ENCODE measurements around the gene SIM1.

Gene SIM1

DNA sequence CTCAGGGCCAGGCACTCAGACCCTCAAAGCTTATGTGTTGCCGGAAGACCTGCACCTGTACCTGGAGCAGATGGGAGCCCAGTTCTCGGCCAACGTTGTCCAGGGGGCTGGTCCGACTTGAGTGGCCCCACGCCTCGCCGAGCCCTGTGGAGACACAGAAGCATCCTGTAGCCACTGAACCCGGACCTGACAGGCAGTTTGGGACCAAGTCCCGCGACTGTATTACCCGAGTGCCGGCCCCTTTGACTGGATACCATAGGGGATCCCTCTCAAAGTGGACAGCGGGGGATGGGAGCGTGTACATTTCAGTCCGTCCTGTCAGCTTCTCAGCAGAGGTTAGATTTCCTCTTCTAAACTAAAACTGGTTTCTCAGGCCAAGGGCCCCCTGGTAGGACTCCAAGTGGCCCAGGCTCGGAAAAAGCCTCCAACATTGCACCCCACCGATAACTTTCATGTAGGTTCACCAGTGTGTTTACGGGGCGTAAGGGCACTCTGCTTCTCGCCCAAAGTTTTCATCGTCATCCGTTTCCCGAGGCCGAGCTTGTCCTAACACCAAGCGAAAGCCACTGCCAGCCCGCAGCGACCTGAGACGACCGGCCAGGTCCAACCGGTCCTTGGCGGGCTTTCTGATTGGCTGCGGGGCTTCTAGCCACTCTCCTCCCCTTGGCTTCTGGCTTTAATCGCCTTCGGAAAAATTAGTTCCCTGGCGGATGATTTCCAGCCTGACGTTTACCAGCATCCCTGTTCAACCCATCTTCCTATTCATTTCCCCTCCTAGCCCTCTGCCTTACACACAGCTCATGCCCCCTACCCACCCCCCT, 10.8 kb downstream of the SIM1 start:
- Histone ChIP-seq H3K36me3 (ENCODE audit: low read depth) (no peaks in the 10 kb centered on the region), H3K4me3 (ENCODE audit: severe bottlenecking) (no peak overlapping the region), H3K9me3 (ENCODE audit: severe bottlenecking) (no peaks in the 10 kb centered on the region), H3K27me3 (ENCODE audit: insufficient read depth, poor library complexity, severe bottlenecking) (peaks cover 82% of the 10 kb centered on the region), H3K4me1 (ENCODE audit: insufficient read depth, poor library complexity, severe bottlenecking) (no peaks in the 10 kb centered on the region), H3K27ac (ENCODE audit: poor library complexity, severe bottlenecking) (no peak overlapping the region)
- DNase-seq (ENCODE audit: low spot score) (no peak), ATAC-seq (ENCODE audit: low read depth) (no peak; the same call in 2 of the 3 replicates)
- TF ChIP-seq, protein P1, sequence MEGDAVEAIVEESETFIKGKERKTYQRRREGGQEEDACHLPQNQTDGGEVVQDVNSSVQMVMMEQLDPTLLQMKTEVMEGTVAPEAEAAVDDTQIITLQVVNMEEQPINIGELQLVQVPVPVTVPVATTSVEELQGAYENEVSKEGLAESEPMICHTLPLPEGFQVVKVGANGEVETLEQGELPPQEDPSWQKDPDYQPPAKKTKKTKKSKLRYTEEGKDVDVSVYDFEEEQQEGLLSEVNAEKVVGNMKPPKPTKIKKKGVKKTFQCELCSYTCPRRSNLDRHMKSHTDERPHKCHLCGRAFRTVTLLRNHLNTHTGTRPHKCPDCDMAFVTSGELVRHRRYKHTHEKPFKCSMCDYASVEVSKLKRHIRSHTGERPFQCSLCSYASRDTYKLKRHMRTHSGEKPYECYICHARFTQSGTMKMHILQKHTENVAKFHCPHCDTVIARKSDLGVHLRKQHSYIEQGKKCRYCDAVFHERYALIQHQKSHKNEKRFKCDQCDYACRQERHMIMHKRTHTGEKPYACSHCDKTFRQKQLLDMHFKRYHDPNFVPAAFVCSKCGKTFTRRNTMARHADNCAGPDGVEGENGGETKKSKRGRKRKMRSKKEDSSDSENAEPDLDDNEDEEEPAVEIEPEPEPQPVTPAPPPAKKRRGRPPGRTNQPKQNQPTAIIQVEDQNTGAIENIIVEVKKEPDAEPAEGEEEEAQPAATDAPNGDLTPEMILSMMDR (IDR thresholded peaks at IDR 0.05; ENCODE audit: poor library complexity, severe bottlenecking) = no peak

DNA sequence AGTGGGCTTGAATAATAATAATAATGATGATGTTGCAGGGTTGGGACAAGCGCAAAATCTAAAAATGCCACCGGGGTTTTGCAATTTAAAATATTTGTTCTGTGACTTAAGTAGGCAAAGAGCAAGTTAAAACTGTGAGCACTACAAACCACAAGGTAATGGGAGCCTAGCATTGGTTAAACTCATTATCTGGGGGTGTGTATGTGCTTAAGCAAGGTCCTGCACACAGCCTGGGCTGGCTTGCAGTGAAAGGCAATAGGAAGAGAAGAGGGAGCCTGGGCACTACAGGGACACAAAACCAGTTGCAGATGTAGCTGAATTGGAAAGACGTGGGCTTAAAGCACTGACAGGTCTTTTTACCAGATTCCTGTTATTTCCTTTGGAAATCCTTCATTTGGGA, 11.7 kb downstream of the SIM1 start:
- Histone ChIP-seq H3K27me3 (ENCODE audit: insufficient read depth, poor library complexity, severe bottlenecking) (peaks cover 82% of the 10 kb centered on the region), H3K9me3 (ENCODE audit: severe bottlenecking) (no peaks in the 10 kb centered on the region), H3K36me3 (ENCODE audit: low read depth) (no peaks in the 10 kb centered on the region), H3K4me3 (ENCODE audit: severe bottlenecking) (no peak overlapping the region), H3K27ac (ENCODE audit: poor library complexity, severe bottlenecking) (no peak overlapping the region), H3K4me1 (ENCODE audit: insufficient read depth, poor library complexity, severe bottlenecking) (no peaks in the 10 kb centered on the region)
- ATAC-seq (ENCODE audit: low read depth) (no peak), DNase-seq (ENCODE audit: low spot score) (no peak)
- TF ChIP-seq, protein P1 (IDR thresholded peaks at IDR 0.05; ENCODE audit: poor library complexity, severe bottlenecking) = no peak

DNA sequence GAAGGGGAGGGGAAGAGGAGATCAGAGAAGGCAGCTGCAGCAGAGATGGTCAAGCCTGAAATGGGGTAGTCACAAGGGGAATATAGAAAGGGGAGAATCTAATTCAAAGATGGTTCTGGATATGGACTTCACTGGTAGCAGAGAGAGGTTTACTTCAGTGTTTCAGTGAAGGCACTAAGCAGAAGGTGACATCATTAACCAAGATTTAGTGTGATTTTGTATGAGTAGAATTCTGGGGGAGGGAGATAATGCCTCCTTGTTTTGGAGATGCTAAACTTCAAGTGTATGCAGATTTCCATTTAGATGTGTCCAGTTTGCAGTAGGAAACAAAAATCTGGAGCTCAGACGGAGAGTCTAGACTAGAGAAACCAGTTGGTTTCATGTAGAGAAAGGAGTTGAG, 13.1 kb downstream of the SIM1 start:
- Histone ChIP-seq H3K36me3 (ENCODE audit: low read depth) (no peaks in the 10 kb centered on the region), H3K4me1 (ENCODE audit: insufficient read depth, poor library complexity, severe bottlenecking) (no peaks in the 10 kb centered on the region), H3K27me3 (ENCODE audit: insufficient read depth, poor library complexity, severe bottlenecking) (peaks cover 82% of the 10 kb centered on the region), H3K27ac (ENCODE audit: poor library complexity, severe bottlenecking) (no peak overlapping the region), H3K9me3 (ENCODE audit: severe bottlenecking) (no peaks in the 10 kb centered on the region), H3K4me3 (ENCODE audit: severe bottlenecking) (no peak overlapping the region)
- ATAC-seq (ENCODE audit: low read depth) (no peak), DNase-seq (ENCODE audit: low spot score) (no peak)
- TF ChIP-seq, protein P1 (IDR thresholded peaks at IDR 0.05; ENCODE audit: poor library complexity, severe bottlenecking) = no peak

DNA sequence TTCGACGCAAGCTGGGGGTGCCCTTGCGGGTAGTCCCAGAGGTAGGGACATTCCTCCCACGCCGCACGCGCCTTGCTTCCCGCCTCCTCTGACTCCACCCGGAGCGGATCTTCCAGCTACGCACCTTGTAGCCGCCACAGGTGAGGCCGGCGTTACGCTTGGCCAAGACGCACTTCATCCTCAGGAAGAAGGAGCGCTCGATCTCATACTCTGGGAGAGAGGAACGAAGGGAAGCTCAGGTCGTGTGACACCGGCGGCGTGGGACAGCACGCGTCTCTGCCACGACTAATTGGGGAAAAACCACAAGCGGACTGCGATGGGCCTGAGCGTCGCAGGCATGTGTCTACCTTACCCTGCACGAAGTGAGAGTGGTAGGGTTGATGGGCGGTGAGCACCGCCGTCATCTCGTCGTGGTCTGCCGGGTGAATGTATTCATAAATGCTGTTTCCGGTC, 15.5 kb downstream of the SIM1 start:
- H3K36me3 ChIP-seq (ENCODE audit: low read depth) = no peaks in the 10 kb centered on the region
- no peak overlapping the region for H3K27ac ChIP-seq (ENCODE audit: poor library complexity, severe bottlenecking)
- TF ChIP-seq, protein P1 (IDR thresholded peaks at IDR 0.05; ENCODE audit: poor library complexity, severe bottlenecking) = no peak
- no peak overlapping the region for H3K4me3 ChIP-seq (ENCODE audit: severe bottlenecking)
- ATAC-seq (ENCODE audit: low read depth) = no peak
- H3K27me3 ChIP-seq (ENCODE audit: insufficient read depth, poor library complexity, severe bottlenecking) = peaks cover 82% of the 10 kb centered on the region
- H3K9me3 ChIP-seq (ENCODE audit: severe bottlenecking) = no peaks in the 10 kb centered on the region
- no peaks in the 10 kb centered on the region for H3K4me1 ChIP-seq (ENCODE audit: insufficient read depth, poor library complexity, severe bottlenecking)
- DNase-seq (ENCODE audit: low spot score) = no peak

Data from RWPE2 (cell line).